HCT116 (cell line): ENCODE measurements around the gene ASIP. TPM values are rescaled to one million over a fixed set of nuclear protein-coding genes. Genes with fewer than 3 reads are reported as not detected.
A peak's percentile ranks its signal among the peaks of the same experiment; 100 is the strongest.

Experiments used
- ATAC-seq: fragments of 200-7000 bp; cut with Tn5 transposase; 2 replicates; pipeline ENCODE4 v1.9.1; 2020; ENCODE audit warnings: mild to moderate bottlenecking, moderate library complexity
- BruUV-seq: library from RNA; stranded (reverse); fragments of 400-500 nt; replicated peaks from 2 replicates; lab custom pipeline; 2021; lab: Mats Ljungman, UMichigan
- CTCF ChIA-PET: fragments of 300-600 bp; sonication (Branson Sonifier 250); formaldehyde crosslinking; loops from one replicate; lab custom pipeline; 2021; ENCODE audit warnings: antibody characterized with exemption; lab: Charles Lee
- POLR2A ChIA-PET: fragments of 300-600, 350-600 bp; sonication (Branson Sonifier 250); formaldehyde crosslinking; loops from one replicate; lab custom pipeline; 2021; ENCODE audit warnings: antibody characterized with exemption; lab: Charles Lee
- RAD21 ChIA-PET, 2 experiments: fragments of 300-600 bp; sonication (Branson Sonifier 250); formaldehyde crosslinking; loops; one replicate each; lab custom pipeline; 2023; ENCODE audit warnings: low total read pairs in 2 of 2; ENCODE audit not compliant: uncharacterized antibody in 2 of 2, unreplicated experiment in 2 of 2, low non-redundant PET in 1 of 2; lab: Charles Lee
- DNase-seq: peaks from one replicate; pipeline ENCODE4 v3.0.0-alpha.2; 2010; ENCODE audit warnings: low read depth, low spot score
- H2AFZ ChIP-seq: fragments of 200-600 bp; shearing (Covaris generic), sonication (generic); 2 replicates; pipeline ENCODE4 v1.6.1; 2017; ENCODE audit warnings: low read depth, mixed run types, mixed read lengths, antibody characterized with exemption, low read length; ENCODE audit not compliant: poor library complexity, severe bottlenecking
- H3K27ac ChIP-seq: 2 replicates; pipeline ENCODE4 v1.5.1; 2012; ENCODE audit warnings: low read depth, low read length
- H3K27me3 ChIP-seq: fragments of 200-600 bp; sonication (generic); 2 replicates; pipeline ENCODE4 v1.6.1; 2016; ENCODE audit warnings: mixed run types, low read length, mixed read lengths; ENCODE audit not compliant: insufficient read depth
- H3K36me3 ChIP-seq, 2 experiments: fragments of 200-500 bp in 1 of 2; fragments of 200-600 bp in 1 of 2; sonication (Bioruptor generic) in 1 of 2; sonication (generic) in 1 of 2; 2 replicates each; pipeline versions ENCODE4 v1.5.1 to v1.6.1; 2014 to 2016; ENCODE audit warnings: low read length in 2 of 2, inconsistent platforms in 1 of 2, mixed read lengths in 1 of 2, mixed run types in 1 of 2; ENCODE audit not compliant: insufficient read depth in 2 of 2, control insufficient read depth in 1 of 2
- H3K4me1 ChIP-seq, 2 experiments: fragments of 200-600 bp in 1 of 2; sonication (generic) in 1 of 2; 2 replicates each; pipeline versions ENCODE4 v1.5.1 to v1.6.1; 2012 to 2017; ENCODE audit warnings: low read length in 2 of 2, inconsistent platforms in 1 of 2, mild to moderate bottlenecking in 1 of 2, mixed read lengths in 1 of 2, mixed run types in 1 of 2, moderate library complexity in 1 of 2; ENCODE audit not compliant: insufficient read depth in 2 of 2, control insufficient read depth in 1 of 2
- H3K4me2 ChIP-seq: fragments of 200-600 bp; sonication (generic); 2 replicates; pipeline ENCODE4 v1.6.1; 2017; ENCODE audit warnings: mixed run types, low read length, mixed read lengths
- H3K4me3 ChIP-seq, 2 experiments: fragments of 200-600 bp in 1 of 2; sonication (generic) in 1 of 2; replicated peaks in 1 of 2; 2 replicates each; pipeline ENCODE4 v1.5.1; 2011 to 2016; ENCODE audit warnings: low read length in 2 of 2, control low read depth in 1 of 2, low read depth in 1 of 2, mild to moderate bottlenecking in 1 of 2, mixed read lengths in 1 of 2, mixed run types in 1 of 2
- H3K79me2 ChIP-seq: fragments of 200-600 bp; sonication (generic); 2 replicates; pipeline ENCODE4 v1.6.1; 2017; ENCODE audit warnings: mild to moderate bottlenecking, mixed run types, low read length, moderate library complexity, mixed read lengths; ENCODE audit not compliant: insufficient read depth
- H3K9ac ChIP-seq: fragments of 200-600 bp; sonication (generic); 2 replicates; pipeline ENCODE4 v1.6.1; 2016; ENCODE audit warnings: low read length, mixed read lengths
- H3K9me2 ChIP-seq: fragments of 200-600 bp; sonication (generic), shearing (Covaris generic); 2 replicates; pipeline ENCODE4 v1.6.1; 2017; ENCODE audit warnings: mixed run types, mild to moderate bottlenecking, moderate library complexity; ENCODE audit not compliant: insufficient read depth
- H3K9me3 ChIP-seq, 2 experiments: fragments of 200-500 bp in 1 of 2; fragments of 200-600 bp in 1 of 2; sonication (Bioruptor generic) in 1 of 2; sonication (generic) in 1 of 2; 2 replicates each; pipeline ENCODE4 v1.6.1; 2014 to 2017; ENCODE audit warnings: low read length in 2 of 2, mixed read lengths in 2 of 2, inconsistent platforms in 1 of 2, low read depth in 1 of 2, mild to moderate bottlenecking in 1 of 2, mixed run types in 1 of 2, moderate library complexity in 1 of 2; ENCODE audit not compliant: control insufficient read depth in 1 of 2, insufficient read depth in 1 of 2
- H4K20me1 ChIP-seq: fragments of 200-600 bp; sonication (generic), shearing (Covaris generic); 2 replicates; pipeline ENCODE4 v1.6.1; 2017; ENCODE audit warnings: mixed run types, mild to moderate bottlenecking, moderate library complexity; ENCODE audit not compliant: insufficient read depth
- CBX3 ChIP-seq: IDR thresholded peaks from 2 replicates; pipeline ENCODE4 v1.6.1; 2012; ENCODE audit warnings: low read depth
- CTCF ChIP-seq, 3 experiments: fragments of 200-600 bp in 1 of 3; sonication (generic) in 1 of 3; IDR thresholded peaks in 2 of 3; conservative IDR thresholded peaks in 1 of 3; 2 replicates each; pipeline ENCODE4 v1.5.1; 2012 to 2017; ENCODE audit warnings: low read depth in 2 of 3, low read length in 2 of 3, antibody characterized with exemption in 1 of 3, borderline replicate concordance in 1 of 3, control low read depth in 1 of 3, mild to moderate bottlenecking in 1 of 3, mixed read lengths in 1 of 3, mixed run types in 1 of 3, moderate library complexity in 1 of 3; ENCODE audit not compliant: insufficient read depth in 1 of 3
- JUND ChIP-seq: IDR thresholded peaks from 2 replicates; pipeline ENCODE4 v1.6.1; 2012
- MAX ChIP-seq: IDR thresholded peaks from 2 replicates; pipeline ENCODE4 v1.6.1; 2012
- SP1 ChIP-seq: IDR thresholded peaks from 2 replicates; pipeline ENCODE4 v1.6.1; 2012; ENCODE audit warnings: low read depth
- SRF ChIP-seq: IDR thresholded peaks from 2 replicates; pipeline ENCODE4 v1.6.1; 2012; ENCODE audit warnings: low read depth
- ZBTB33 ChIP-seq: IDR thresholded peaks from 2 replicates; pipeline ENCODE4 v1.6.1; 2011; ENCODE audit warnings: mild to moderate bottlenecking, low read length, moderate library complexity; ENCODE audit not compliant: insufficient replicate concordance; ENCODE audit errors: extremely low read depth
- intact Hi-C: fragments of 100-400 bp; cut with micrococcal nuclease; formaldehyde crosslinking; loops from 2 replicates; pipeline ENCODE4 v1.10.0; 2022
- total RNA-seq: library from RNA; stranded (reverse); gene quantifications from one replicate; pipeline ENCODE4 v1.2.1, GENCODE V29; 2021; ENCODE audit not compliant: unreplicated experiment

ASIP gene
- total RNA-seq, 1 experiment from 2014 or later = not detected

GRCh38 chr20:34211591-34211990, 29.6 kb upstream of the ASIP start:
- H3K36me3 ChIP-seq = no peaks in the 10 kb centered on the region
- peaks cover 3 to 10% of the 10 kb centered on the region in 2 experiments for H3K4me1 ChIP-seq
- no peak overlapping the region for H3K9ac ChIP-seq
- ATAC-seq = no peak
- ChIA-PET RAD21 (no interaction called here), POLR2A (no interaction called here), CTCF (no interaction called here)
- intact Hi-C loops = no loop called here
- no peak overlapping the region for H3K4me2 ChIP-seq
- H3K27me3 ChIP-seq = no peaks in the 10 kb centered on the region
- H2AFZ ChIP-seq = no peak overlapping the region
- no peak for DNase-seq
- no peaks in the 10 kb centered on the region for H4K20me1 ChIP-seq
- H3K79me2 ChIP-seq = no peaks in the 10 kb centered on the region
- H3K9me3 ChIP-seq = peaks cover 0 to 5% of the 10 kb centered on the region in 2 experiments; a peak in 2 of 4 replicates
- BruUV-seq = no TSS peak
- H3K27ac ChIP-seq = no peak overlapping the region
- no peaks in the 10 kb centered on the region for H3K9me2 ChIP-seq
- TF ChIP-seq CBX3 (peak; percentile 51; the same call in 1 of the 2 replicates), JUND (no peak), ZBTB33 (no peak), CTCF (IDR thresholded peaks at IDR 0.05 in 2 of 3, conservative IDR thresholded peaks at IDR 0.05 in 1 of 3; ENCODE audit: borderline replicate concordance in 1 of 3, insufficient read depth in 1 of 3, low read depth in 2 of 3, low read length in 2 of 3) (no peak)
- no peak overlapping the region for H3K4me3 ChIP-seq

GRCh38 chr20:34213213-34213612, 28.0 kb upstream of the ASIP start:
- POLR2A ChIA-PET = no interaction called here
- no peak overlapping the region for H3K27ac ChIP-seq
- DNase-seq (no peak), ATAC-seq (no peak)
- no peak overlapping the region for H3K4me3 ChIP-seq
- RAD21 ChIA-PET = no interaction called here
- H2AFZ ChIP-seq = no peak overlapping the region
- TF ChIP-seq SP1 (no peak), MAX (no peak), SRF (no peak), CBX3 (no peak)
- no peak overlapping the region for H3K4me2 ChIP-seq
- intact Hi-C loops = no loop called here
- H3K9me2 ChIP-seq = no peaks in the 10 kb centered on the region
- no peak overlapping the region for H3K9ac ChIP-seq
- no peaks in the 10 kb centered on the region for H3K79me2 ChIP-seq
- CTCF ChIA-PET = no interaction called here
- H3K27me3 ChIP-seq = no peaks in the 10 kb centered on the region
- H4K20me1 ChIP-seq = no peaks in the 10 kb centered on the region
- no peaks in the 10 kb centered on the region for H3K36me3 ChIP-seq
- H3K4me1 ChIP-seq = peaks cover 7 to 15% of the 10 kb centered on the region in 2 experiments
- BruUV-seq = no TSS peak
- H3K9me3 ChIP-seq = peaks cover 0 to 5% of the 10 kb centered on the region in 2 experiments; a peak in 2 of 4 replicates
